Thyroid gland (tissue), 4 donors: ENCODE results near the gene WDR54. TPM values are rescaled to one million over a fixed set of nuclear protein-coding genes. Genes with fewer than 3 reads are reported as not detected.
A peak's percentile ranks its signal among the peaks of the same experiment; 100 is the strongest.

Source experiments
- DNase-seq, 2 donors: peaks; one replicate each; pipeline ENCODE4 v3.0.0-alpha.2; 2019
- H3K27ac ChIP-seq, 3 donors: fragments of 200-600 bp; sonication (generic); 1 replicate in 2 of 3; 2 replicates in 1 of 3; pipeline ENCODE4 v1.5.1; 2016 to 2019; ENCODE audit warnings: mild to moderate bottlenecking in 1 of 3, moderate library complexity in 1 of 3
- H3K27me3 ChIP-seq: fragments of 200-600 bp; sonication (generic); one replicate; pipeline ENCODE4 v1.5.1; 2019
- H3K36me3 ChIP-seq, 2 donors: fragments of 200-600 bp; sonication (generic); one replicate each; pipeline ENCODE4 v1.5.1; 2016 to 2019
- H3K4me1 ChIP-seq, 2 donors: fragments of 200-600 bp; sonication (generic); one replicate each; pipeline ENCODE4 v1.5.1; 2017 to 2019
- H3K4me3 ChIP-seq, 3 donors: fragments of 200-600 bp; sonication (generic); replicated peaks in 1 of 3; 1 replicate in 2 of 3; 2 replicates in 1 of 3; pipeline ENCODE4 v1.5.1; 2016; ENCODE audit warnings: mild to moderate bottlenecking in 1 of 3
- H3K9me3 ChIP-seq: fragments of 200-600 bp; sonication (generic); one replicate; pipeline ENCODE4 v1.5.1; 2017
- POLR2A ChIP-seq, 2 donors: fragments of 450-650 bp; IDR thresholded peaks; one replicate each; pipeline ENCODE4 v1.6.1; 2017; ENCODE audit warnings: antibody characterized with exemption in 2 of 2, mild to moderate bottlenecking in 2 of 2, moderate library complexity in 1 of 2
- WGBS, 2 donors: methylation state at CpG; one replicate each; pipeline ENCODE4 v1.1.5; 2017; 5-methylcytosine and 5-hydroxymethylcytosine counted together
- intact Hi-C: fragments of 100-400 bp; cut with DNase I; formaldehyde crosslinking; loops from one replicate; pipeline ENCODE4 v1.15.1; 2023
- total RNA-seq, 4 donors: library from RNA; depleted of rRNA; stranded (reverse); fragments of >200 nt; gene quantifications; one replicate each; pipeline ENCODE4 v1.2.3, GENCODE V29; 2016
- TF ChIP-seq, protein P1 (sequence below), 6 experiments: fragments of 200-600 bp in 3 of 6; fragments of 450-650 bp in 3 of 6; sonication (generic) in 3 of 6; IDR thresholded peaks; one replicate each; pipeline ENCODE4 v1.5.1; 2016 to 2019; ENCODE audit warnings: antibody characterized with exemption in 6 of 6, mild to moderate bottlenecking in 2 of 6, inconsistent platforms in 1 of 6, moderate library complexity in 1 of 6

WDR54 gene, protein sequence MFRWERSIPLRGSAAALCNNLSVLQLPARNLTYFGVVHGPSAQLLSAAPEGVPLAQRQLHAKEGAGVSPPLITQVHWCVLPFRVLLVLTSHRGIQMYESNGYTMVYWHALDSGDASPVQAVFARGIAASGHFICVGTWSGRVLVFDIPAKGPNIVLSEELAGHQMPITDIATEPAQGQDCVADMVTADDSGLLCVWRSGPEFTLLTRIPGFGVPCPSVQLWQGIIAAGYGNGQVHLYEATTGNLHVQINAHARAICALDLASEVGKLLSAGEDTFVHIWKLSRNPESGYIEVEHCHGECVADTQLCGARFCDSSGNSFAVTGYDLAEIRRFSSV
- total RNA-seq, result 10 to 100 TPM in 3 of 4 donors, 1 to 10 TPM in 1; 6.5 to 19.3 (median 13.6) TPM

DNA sequence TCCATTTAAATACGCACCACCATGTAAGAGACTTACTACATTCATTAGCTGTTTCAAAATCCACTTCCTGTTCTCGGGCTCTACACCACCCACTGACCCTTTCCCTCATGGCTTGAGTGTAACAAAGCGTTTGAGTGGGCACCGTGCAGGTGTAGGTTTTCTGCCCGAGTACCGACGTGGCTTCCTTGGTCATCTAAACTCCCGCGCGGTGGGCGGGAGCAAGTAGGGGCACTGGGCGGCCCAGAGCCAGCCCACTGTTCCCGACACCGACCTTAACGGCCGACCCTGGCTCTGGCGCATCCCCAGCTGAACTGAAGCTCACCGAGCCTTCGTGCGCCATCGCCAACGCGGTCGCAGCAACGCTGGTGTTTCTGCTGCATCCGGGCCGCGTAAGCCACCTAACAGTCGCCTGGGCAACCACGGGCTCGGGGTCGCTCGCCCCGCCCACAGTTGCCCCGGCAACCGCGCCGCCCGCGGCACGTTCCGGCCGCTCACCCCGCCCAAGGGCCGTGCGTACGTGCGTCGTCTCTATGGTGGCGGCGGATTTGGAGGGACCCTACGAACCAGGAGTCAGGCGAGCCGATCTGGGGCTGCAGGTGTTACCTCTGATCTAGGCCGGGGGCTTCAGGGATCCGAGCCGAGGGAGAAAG lies at the start of gene WDR54, which contains the start of gene C2orf81:
Gene WDR54, plus strand, starts transcription at position 510 of the 650 bp plus-strand sequence. CDS start 424 bp downstream, outside the sequence.
Gene C2orf81, minus strand, starts transcription at position 399 of the 650 bp plus-strand sequence. Its CDS starts 59 bp downstream, at position 340.
- Histone ChIP-seq H3K9me3 (no peaks in the 10 kb centered on the region), H3K36me3 (peaks cover 0 to 5% of the 10 kb centered on the region in 2 donors), H3K27ac (peak within 1 kb of the TSS in 2 of 3 donors; percentile 11 to 64), H3K4me1 (peaks cover 8 to 9% of the 10 kb centered on the region in 2 donors), H3K4me3 (peak within 1 kb of the TSS; percentile 51 to 85 (median 67)), H3K27me3 (no peaks in the 10 kb centered on the region)
- DNase-seq, result peak; percentile 82 to 85
- WGBS, 2 donors, result 1 to 2% methylated on average over 13 of the region's 57 CpGs
- intact Hi-C loops, result no loop called here
- peak in 1 of 2 donors; percentile 51 for TF ChIP-seq POLR2A (IDR thresholded peaks at IDR 0.05)
- TF ChIP-seq, protein P1, sequence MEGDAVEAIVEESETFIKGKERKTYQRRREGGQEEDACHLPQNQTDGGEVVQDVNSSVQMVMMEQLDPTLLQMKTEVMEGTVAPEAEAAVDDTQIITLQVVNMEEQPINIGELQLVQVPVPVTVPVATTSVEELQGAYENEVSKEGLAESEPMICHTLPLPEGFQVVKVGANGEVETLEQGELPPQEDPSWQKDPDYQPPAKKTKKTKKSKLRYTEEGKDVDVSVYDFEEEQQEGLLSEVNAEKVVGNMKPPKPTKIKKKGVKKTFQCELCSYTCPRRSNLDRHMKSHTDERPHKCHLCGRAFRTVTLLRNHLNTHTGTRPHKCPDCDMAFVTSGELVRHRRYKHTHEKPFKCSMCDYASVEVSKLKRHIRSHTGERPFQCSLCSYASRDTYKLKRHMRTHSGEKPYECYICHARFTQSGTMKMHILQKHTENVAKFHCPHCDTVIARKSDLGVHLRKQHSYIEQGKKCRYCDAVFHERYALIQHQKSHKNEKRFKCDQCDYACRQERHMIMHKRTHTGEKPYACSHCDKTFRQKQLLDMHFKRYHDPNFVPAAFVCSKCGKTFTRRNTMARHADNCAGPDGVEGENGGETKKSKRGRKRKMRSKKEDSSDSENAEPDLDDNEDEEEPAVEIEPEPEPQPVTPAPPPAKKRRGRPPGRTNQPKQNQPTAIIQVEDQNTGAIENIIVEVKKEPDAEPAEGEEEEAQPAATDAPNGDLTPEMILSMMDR (IDR thresholded peaks at IDR 0.05), result no peak

DNA sequence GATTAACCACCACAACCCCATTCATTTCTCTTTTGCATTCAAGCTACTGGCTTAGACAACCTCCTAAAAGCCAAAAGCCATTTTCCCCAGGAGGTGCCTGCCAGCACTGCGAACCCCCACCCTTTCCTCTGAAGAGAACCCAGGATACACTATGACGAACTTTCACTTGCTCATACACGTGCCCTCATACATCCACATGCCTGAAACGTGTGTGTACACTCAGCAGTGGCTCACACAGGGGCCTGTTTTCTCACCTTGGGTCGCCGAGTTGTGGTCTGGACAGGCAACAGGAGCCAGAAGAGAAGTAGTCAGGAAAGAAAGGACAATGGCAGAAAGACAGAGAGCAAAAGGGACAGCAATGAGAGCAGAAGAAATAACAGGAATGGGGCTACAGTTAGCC lies 48.9 kb upstream of the WDR54 start:
- DNase-seq, result no peak
- Histone ChIP-seq H3K27me3 (no peaks in the 10 kb centered on the region), H3K27ac (no peak overlapping the region), H3K4me1 (peaks cover 0 to 13% of the 10 kb centered on the region in 2 donors), H3K9me3 (no peaks in the 10 kb centered on the region), H3K4me3 (no peak overlapping the region), H3K36me3 (peaks cover 40 to 42% of the 10 kb centered on the region in 2 donors)
- intact Hi-C loops, result no loop called here
- TF ChIP-seq POLR2A (IDR thresholded peaks at IDR 0.05), result no peak
- TF ChIP-seq, protein P1 (IDR thresholded peaks at IDR 0.05), result no peak
- 90 to 91% methylated on average over 6 of the region's 6 CpGs for WGBS, 2 donors

DNA sequence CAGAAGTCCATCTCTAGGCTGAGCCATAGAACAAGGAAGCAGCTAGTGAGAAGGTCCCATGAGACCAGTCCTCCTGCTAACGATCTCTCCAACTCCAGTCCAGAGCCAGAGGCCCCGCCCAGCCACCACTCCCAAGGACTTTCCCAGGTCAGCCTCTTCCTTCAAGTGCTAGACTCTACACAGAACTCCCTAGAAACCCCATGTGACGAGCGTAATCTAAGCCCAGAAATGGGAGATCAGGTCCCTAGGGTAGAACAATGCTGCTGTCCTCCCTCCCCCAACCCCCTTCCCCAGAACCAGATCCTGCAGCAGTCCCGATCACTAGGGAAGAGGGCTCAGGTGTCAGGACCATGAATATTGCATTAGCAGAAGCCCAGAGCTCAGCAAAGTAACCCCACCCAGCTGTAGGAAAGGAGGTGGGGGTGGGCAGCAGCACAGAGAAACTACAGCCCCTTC lies 48.3 kb upstream of the WDR54 start:
- peaks cover 37 to 42% of the 10 kb centered on the region in 2 donors for H3K36me3 ChIP-seq
- H3K4me1 ChIP-seq, result peaks cover 0 to 13% of the 10 kb centered on the region in 2 donors
- H3K9me3 ChIP-seq, result no peaks in the 10 kb centered on the region
- TF ChIP-seq POLR2A (IDR thresholded peaks at IDR 0.05), result no peak
- TF ChIP-seq, protein P1 (IDR thresholded peaks at IDR 0.05), result no peak
- H3K27me3 ChIP-seq, result no peaks in the 10 kb centered on the region
- no peak overlapping the region for H3K4me3 ChIP-seq
- no peak overlapping the region for H3K27ac ChIP-seq
- peak; percentile 18 to 48 for DNase-seq
- intact Hi-C loops, result no loop called here
- WGBS, 2 donors, result 59 to 61% methylated on average over 5 of the region's 5 CpGs

DNA sequence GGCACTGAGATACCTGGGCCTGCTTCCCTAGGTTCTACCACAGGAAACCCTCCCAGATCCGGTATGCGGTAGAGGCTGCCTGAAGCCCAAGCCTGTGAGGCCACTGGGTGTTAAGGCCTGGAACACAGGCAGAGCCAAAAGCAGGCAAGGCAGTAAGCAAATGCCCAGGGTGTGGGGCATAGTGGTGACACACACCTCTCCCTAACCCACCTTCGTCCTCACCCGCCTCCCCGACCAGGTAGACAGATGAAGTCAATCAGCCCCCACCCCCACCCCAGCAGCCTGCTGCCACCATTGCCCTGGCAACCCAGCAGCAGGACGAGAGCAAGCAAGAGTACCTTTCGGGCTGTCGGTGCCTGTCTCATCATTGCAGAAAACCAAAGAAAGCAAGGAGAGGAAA lies 47.5 kb upstream of the WDR54 start:
- DNase-seq, result no peak
- Histone ChIP-seq H3K27me3 (no peaks in the 10 kb centered on the region), H3K4me3 (no peak overlapping the region), H3K36me3 (peaks cover 30 to 35% of the 10 kb centered on the region in 2 donors), H3K9me3 (no peaks in the 10 kb centered on the region), H3K4me1 (peaks cover 0 to 14% of the 10 kb centered on the region in 2 donors), H3K27ac (no peak overlapping the region)
- TF ChIP-seq, protein P1 (IDR thresholded peaks at IDR 0.05), result no peak
- TF ChIP-seq POLR2A (IDR thresholded peaks at IDR 0.05), result no peak
- intact Hi-C loops, result no loop called here
- WGBS, 2 donors, result 69 to 75% methylated on average over 8 of the region's 8 CpGs
